Measurements from ENCODE around the gene HMGCR. TPM values are rescaled to one million over a fixed set of nuclear protein-coding genes. Genes with fewer than 3 reads are reported as not detected.

HMGCR gene
- total RNA-seq, 1 experiment from 2014 or later = 178 TPM

- Histone ChIP-seq H2AK5ac (ENCODE audit: insufficient read length, low read length) (no peak overlapping the region), H2AFZ (ENCODE audit: low read length) (no peak overlapping the region), H2BK15ac (ENCODE audit: low read depth, low read length) (no peak overlapping the region), H3K27me3 (ENCODE audit: insufficient read depth, low read length) (no peaks in the 10 kb centered on the region), H3K4me1 (ENCODE audit: insufficient read depth, low read length) (no peaks in the 10 kb centered on the region), H4K91ac (ENCODE audit: insufficient read length, low read depth, low read length) (no peak overlapping the region), H3K18ac (ENCODE audit: insufficient read length, low read depth, low read length) (no peak overlapping the region), H3K9me3 (ENCODE audit: control insufficient read depth, low read depth, low read length) (no peaks in the 10 kb centered on the region), H3K14ac (ENCODE audit: insufficient read depth, low read length) (no peak overlapping the region), H3K4ac (ENCODE audit: low read depth, low read length) (no peak overlapping the region), H3T11ph (ENCODE audit: low read length) (no peak overlapping the region), H3K4me2 (ENCODE audit: insufficient read depth, insufficient read length, low read length) (no peak overlapping the region), H2BK5ac (ENCODE audit: insufficient read length, low read length) (no peak overlapping the region), H2BK120ac (ENCODE audit: low read depth, low read length, poor library complexity, severe bottlenecking) (no peak overlapping the region), H3K27ac (ENCODE audit: insufficient read length, low read depth, low read length) (no peak overlapping the region), H3K23ac (ENCODE audit: insufficient read length, low read depth, low read length) (no peak overlapping the region), H3K79me1 (ENCODE audit: insufficient read depth, low read depth, low read length, poor library complexity, severe bottlenecking) (no peaks in the 10 kb centered on the region), H3K9ac (ENCODE audit: extremely low read depth, insufficient read length, low read length) (no peak overlapping the region), H3K56ac (ENCODE audit: insufficient read length, low read depth, low read length) (no peak overlapping the region), H3K23me2 (ENCODE audit: insufficient read length, low read depth, low read length, poor library complexity, severe bottlenecking) (no peaks in the 10 kb centered on the region), H4K8ac (replicated peaks; ENCODE audit: insufficient read length, low read depth, low read length) (no peak overlapping the region), H2BK20ac (ENCODE audit: low read depth, low read length, poor library complexity, severe bottlenecking) (no peak overlapping the region), H3K79me2 (ENCODE audit: insufficient read depth, low read length) (no peaks in the 10 kb centered on the region), H4K5ac (ENCODE audit: insufficient read length, low read depth, low read length) (no peak overlapping the region), H4K20me1 (ENCODE audit: control insufficient read depth, insufficient read depth, insufficient read length) (no peaks in the 10 kb centered on the region), H2BK12ac (ENCODE audit: insufficient read length, low read depth, low read length) (no peak overlapping the region)
- peaks cover 0 to 17% (median 16%) of the 10 kb centered on the region in 3 experiments; a peak in 5 of 7 replicates for H3K36me3 Mint-ChIP-seq (ENCODE audit: insufficient read depth in 1 of 3, low read depth in 3 of 3)
- TF ChIP-seq CTCF (conservative IDR thresholded peaks at IDR 0.05) = no peak
- no CpG with 5 or more reads among the region's 2 CpGs for WGBS (ENCODE audit: extremely low coverage, insufficient read length, low lambda C conversion rate)
- DNase-seq = no peak
- H3K4me3 Mint-ChIP-seq = no peak overlapping the region
- H3K27me3 Mint-ChIP-seq (ENCODE audit: low read depth) = no peaks in the 10 kb centered on the region
- H3K9me3 Mint-ChIP-seq = no peaks in the 10 kb centered on the region
- no peaks in the 10 kb centered on the region for H3K4me1 Mint-ChIP-seq
- H3K27ac Mint-ChIP-seq = no peak overlapping the region
Observed at GRCh38 chr5:75389430-75389829, 52.4 kb downstream of the HMGCR start.
